Skeletal muscle satellite cell (primary cell): ENCODE data around the gene FCRL4. TPM values are rescaled to one million over a fixed set of nuclear protein-coding genes. Genes with fewer than 3 reads are reported as not detected.

Experiments
- H3K27me3 ChIP-seq: 2 replicates; pipeline ENCODE4 v1.7.0; 2013; ENCODE audit warnings: low read length; ENCODE audit not compliant: control insufficient read depth, insufficient read depth
- H3K36me3 ChIP-seq: 2 replicates; pipeline ENCODE4 v1.7.0; 2013; ENCODE audit warnings: mild to moderate bottlenecking, control low read depth, low read length; ENCODE audit not compliant: insufficient read depth
- H3K4me1 ChIP-seq: 2 replicates; pipeline ENCODE4 v1.7.0; 2013; ENCODE audit warnings: low read length; ENCODE audit not compliant: control insufficient read depth, insufficient read depth
- H3K4me2 ChIP-seq: 2 replicates; pipeline ENCODE4 v1.7.0; 2013; ENCODE audit warnings: mild to moderate bottlenecking, low read length
- H3K4me3 ChIP-seq: 2 replicates; pipeline ENCODE4 v1.7.0; 2013; ENCODE audit warnings: low read length
- H3K9ac ChIP-seq: 2 replicates; pipeline ENCODE4 v1.7.0; 2013; ENCODE audit warnings: mild to moderate bottlenecking, low read depth, low read length, moderate library complexity
- H3K9me3 ChIP-seq: replicated peaks from 2 replicates; pipeline ENCODE4 v1.7.0; 2013; ENCODE audit warnings: mild to moderate bottlenecking, control low read depth, low read length
- total RNA-seq: library from RNA; depleted of rRNA; stranded (reverse); fragments of >200 nt; gene quantifications from 2 replicates; pipeline ENCODE4 v1.2.3, GENCODE V29; 2012; rRNA removed

FCRL4 gene
- total RNA-seq, result not detected in 2 replicates

DNA sequence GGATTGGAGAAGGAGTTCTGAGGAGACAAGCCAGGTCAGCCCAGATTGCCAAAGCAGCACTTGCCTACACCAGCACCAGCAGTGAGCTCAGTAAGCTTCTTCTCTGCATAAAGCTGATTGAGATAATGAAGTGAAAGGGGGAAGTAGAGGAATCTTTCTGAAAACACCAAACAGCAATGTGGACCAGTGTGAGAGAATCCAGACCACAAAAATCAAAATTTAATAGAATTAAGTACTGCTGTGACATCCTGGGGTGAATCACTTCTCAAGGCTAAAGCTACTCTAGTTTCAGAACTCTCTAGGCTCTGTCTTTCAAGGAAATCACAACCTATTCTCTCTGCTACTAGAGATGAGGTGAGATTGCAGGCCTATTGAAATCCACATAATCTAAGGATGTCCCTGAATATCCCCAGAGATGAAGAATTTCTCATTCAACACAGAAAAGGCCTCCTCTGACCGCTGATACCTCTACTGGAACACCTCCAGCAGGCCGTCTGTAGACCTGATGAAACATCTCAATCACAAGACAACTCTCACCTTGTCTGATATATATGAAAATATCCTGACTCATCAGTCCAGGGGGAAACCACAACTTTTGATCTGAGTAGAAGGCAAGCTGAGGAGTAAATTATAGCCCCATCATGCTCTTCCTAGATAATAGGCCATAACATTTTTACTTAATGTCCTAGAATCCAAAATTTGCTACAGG lies at the start of gene FCRL4:
FCRL4 (minus strand) TSS at position 127 of the 709 bp plus-strand sequence. CDS start 141 bp downstream, outside the sequence.
- Histone ChIP-seq H3K4me3 (no peak within 1 kb of the TSS), H3K4me2 (no peak within 1 kb of the TSS), H3K36me3 (no peaks in the 10 kb centered on the region), H3K9me3 (no peaks in the 10 kb centered on the region), H3K27me3 (no peaks in the 10 kb centered on the region), H3K4me1 (no peaks in the 10 kb centered on the region), H3K9ac (no peak within 1 kb of the TSS)

DNA sequence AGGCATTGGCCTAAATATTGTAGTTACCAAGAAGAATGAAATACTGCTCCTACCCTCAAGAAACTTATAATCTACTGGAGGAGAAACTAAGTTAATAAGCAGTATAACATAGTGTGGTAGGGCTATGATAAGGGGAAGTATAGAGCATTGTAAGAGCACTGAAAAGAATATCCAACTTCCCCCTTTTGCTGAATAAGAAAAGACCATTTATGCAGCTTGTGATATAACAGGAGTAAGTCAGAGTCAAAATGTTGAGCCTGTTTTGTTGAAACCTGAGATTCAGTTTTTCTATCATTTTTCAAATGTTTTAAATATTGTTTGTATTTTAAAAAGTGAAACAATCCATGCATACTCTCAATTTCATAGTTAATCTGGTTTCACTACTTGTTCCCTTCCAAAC lies 48.3 kb upstream of the FCRL4 start:
- no peaks in the 10 kb centered on the region for H3K4me1 ChIP-seq

DNA sequence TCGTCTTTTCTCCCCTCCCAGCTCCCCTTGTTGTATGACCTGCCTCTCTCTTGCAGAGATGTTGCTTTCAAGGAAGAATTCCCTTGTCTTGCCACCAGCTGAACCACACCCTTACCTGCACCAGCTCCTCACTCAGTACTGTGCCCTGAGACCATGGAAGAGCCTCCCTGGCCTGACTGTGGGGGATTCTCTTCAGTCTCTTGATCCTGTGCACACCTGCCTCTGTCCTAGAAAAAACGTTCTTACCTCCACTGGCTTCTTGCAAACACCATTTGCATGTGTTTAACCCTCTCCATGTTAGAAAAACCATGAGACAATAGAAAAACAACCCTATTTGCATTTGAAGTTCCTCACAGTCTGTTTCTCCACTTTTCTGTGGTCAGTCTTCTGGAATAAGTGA lies 43.3 kb upstream of the FCRL4 start:
- Histone ChIP-seq H3K27me3 (no peaks in the 10 kb centered on the region), H3K36me3 (no peaks in the 10 kb centered on the region), H3K4me1 (no peaks in the 10 kb centered on the region), H3K4me3 (no peak overlapping the region), H3K9me3 (no peaks in the 10 kb centered on the region), H3K4me2 (no peak overlapping the region), H3K9ac (no peak overlapping the region)

More for the DNA sequence above, 48.3 kb upstream of the FCRL4 start:
- Histone ChIP-seq H3K4me3 (no peak overlapping the region), H3K36me3 (no peaks in the 10 kb centered on the region), H3K9ac (no peak overlapping the region), H3K27me3 (no peaks in the 10 kb centered on the region), H3K4me2 (no peak overlapping the region), H3K9me3 (no peaks in the 10 kb centered on the region)

DNA sequence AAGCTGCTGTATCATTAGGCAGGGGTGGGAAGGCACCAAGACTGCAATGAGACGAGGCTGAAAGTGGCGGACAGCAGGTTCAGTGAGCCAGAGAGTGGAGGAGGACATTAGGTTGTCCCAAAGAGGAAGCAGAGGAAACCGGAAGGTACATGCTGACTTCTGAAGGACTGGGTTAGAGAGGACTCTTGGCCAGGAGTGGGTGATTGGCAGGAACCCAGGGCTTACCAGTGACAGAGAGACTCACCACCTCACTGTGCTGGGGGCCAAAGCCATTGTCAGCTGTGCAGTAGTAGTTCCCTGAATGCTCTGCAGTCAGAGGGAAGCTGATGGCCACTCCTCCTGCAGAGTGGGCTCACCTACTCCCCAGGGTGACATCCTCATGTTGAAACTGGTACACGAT lies 41.9 kb upstream of the FCRL4 start:
- Histone ChIP-seq H3K4me2 (no peak overlapping the region), H3K36me3 (no peaks in the 10 kb centered on the region), H3K9me3 (no peaks in the 10 kb centered on the region), H3K9ac (no peak overlapping the region), H3K4me1 (no peaks in the 10 kb centered on the region), H3K27me3 (no peaks in the 10 kb centered on the region), H3K4me3 (no peak overlapping the region)

DNA sequence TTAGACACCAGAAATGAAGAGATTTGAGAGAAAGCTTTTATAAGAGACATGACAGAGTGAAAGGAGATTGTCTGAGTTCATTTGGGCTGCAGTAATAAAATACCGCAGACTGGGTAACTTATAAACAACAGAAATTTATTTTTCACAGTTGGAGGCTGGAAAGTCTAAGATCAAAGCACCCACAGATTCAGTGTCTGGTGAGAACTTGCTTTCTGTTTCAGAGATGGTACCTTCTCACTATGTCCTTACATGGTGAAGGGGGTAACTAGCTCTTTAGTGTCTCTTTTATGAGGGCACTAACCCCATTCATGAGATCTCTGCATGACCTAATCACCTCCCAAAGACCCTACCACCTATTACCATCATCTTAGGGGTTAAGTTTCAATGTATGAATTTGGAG lies 30.9 kb upstream of the FCRL4 start:
- no peaks in the 10 kb centered on the region for H3K27me3 ChIP-seq
- no peak overlapping the region for H3K4me3 ChIP-seq
- no peak overlapping the region for H3K9ac ChIP-seq
- H3K4me2 ChIP-seq, result no peak overlapping the region
- no peaks in the 10 kb centered on the region for H3K9me3 ChIP-seq
- H3K36me3 ChIP-seq, result no peaks in the 10 kb centered on the region
- no peaks in the 10 kb centered on the region for H3K4me1 ChIP-seq

DNA sequence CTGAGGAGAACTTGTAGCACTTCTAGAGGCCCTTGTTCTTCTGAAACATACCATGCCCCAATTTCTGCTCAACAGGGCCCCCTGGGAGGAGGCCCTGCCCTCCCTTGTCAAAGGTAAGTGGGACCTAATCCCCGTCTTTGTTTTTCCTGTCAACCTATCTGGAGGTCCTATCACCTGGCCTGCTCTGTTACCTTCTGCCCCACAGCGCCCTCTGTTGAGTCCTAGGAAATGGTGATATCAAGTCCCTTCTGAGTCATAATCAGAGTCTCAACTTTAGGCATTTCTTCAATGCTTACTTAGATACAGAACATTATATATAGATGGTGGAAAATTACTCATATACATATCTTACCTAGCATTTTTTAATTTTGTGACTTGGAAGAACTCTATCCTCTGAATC lies 28.2 kb upstream of the FCRL4 start:
- H3K9me3 ChIP-seq, result no peaks in the 10 kb centered on the region
- no peak overlapping the region for H3K4me3 ChIP-seq
- H3K9ac ChIP-seq, result no peak overlapping the region
- no peak overlapping the region for H3K4me2 ChIP-seq
- H3K27me3 ChIP-seq, result no peaks in the 10 kb centered on the region
- H3K36me3 ChIP-seq, result no peaks in the 10 kb centered on the region
- no peaks in the 10 kb centered on the region for H3K4me1 ChIP-seq

DNA sequence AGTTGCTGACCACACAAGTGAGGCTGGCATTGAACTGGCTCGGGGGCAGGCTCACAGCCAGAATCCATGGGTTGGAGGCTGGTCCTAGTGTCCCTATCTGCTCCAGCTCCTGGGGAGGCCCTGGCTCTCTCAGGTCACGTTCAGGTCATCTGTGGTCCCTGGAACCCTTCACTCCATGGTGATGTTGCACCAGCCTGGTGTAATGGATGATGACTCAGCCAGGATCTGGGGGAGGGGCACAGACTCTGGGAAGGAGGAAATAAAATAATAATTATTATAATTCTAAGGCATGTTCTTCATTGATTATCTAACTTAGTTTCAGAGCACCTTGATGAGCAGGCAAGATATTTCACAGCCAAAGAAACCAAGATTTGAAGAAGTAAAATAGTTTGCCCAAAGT lies 26.6 kb upstream of the FCRL4 start:
- H3K9me3 ChIP-seq, result no peaks in the 10 kb centered on the region
- H3K36me3 ChIP-seq, result no peaks in the 10 kb centered on the region
- no peak overlapping the region for H3K4me2 ChIP-seq
- H3K4me3 ChIP-seq, result no peak overlapping the region
- no peak overlapping the region for H3K9ac ChIP-seq
- H3K27me3 ChIP-seq, result no peaks in the 10 kb centered on the region
- no peaks in the 10 kb centered on the region for H3K4me1 ChIP-seq

DNA sequence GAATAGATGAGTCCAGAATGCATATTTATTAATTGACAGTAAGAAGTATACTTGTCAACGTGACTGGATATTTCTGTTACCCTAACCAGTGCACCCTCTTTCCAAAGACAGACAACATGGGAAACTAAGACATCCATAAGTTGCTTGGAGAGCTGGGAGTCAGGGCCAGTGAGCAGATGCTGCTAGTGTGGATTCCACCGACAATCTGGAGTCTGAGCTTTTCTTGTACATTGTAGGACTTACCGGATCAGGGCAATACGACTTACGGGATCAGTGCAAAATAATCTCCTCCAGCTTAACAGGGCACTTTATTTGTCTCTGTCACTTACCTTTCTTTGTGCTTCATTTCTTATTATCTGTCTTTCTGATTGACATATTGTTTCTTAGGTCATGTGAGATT lies 24.6 kb upstream of the FCRL4 start:
- Histone ChIP-seq H3K4me3 (no peak overlapping the region), H3K36me3 (no peaks in the 10 kb centered on the region), H3K9me3 (no peaks in the 10 kb centered on the region), H3K4me1 (no peaks in the 10 kb centered on the region), H3K9ac (no peak overlapping the region), H3K4me2 (no peak overlapping the region), H3K27me3 (no peaks in the 10 kb centered on the region)

DNA sequence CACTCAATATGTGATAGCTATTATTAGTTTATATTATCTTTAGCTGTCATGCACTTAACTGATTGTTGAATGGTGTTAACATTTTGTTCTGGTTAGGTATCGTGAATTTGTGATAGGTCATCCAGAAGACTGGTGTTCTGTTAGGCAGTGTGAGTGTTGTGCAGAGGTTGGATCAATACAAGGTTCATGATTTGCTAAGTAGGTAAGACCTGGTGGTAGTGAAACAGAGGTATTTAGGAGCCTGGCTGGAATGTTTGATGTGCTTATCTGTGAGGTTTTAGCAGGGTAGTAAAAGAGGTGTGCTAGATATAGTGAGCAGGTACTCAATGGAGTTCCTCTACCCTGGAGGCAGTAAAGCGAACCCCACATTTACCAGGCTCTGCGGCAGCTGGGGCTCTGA lies 20.3 kb upstream of the FCRL4 start:
- H3K36me3 ChIP-seq, result no peaks in the 10 kb centered on the region
- H3K4me1 ChIP-seq, result no peaks in the 10 kb centered on the region
- no peaks in the 10 kb centered on the region for H3K9me3 ChIP-seq
- no peak overlapping the region for H3K9ac ChIP-seq
- no peaks in the 10 kb centered on the region for H3K27me3 ChIP-seq
- H3K4me2 ChIP-seq, result no peak overlapping the region
- H3K4me3 ChIP-seq, result no peak overlapping the region

DNA sequence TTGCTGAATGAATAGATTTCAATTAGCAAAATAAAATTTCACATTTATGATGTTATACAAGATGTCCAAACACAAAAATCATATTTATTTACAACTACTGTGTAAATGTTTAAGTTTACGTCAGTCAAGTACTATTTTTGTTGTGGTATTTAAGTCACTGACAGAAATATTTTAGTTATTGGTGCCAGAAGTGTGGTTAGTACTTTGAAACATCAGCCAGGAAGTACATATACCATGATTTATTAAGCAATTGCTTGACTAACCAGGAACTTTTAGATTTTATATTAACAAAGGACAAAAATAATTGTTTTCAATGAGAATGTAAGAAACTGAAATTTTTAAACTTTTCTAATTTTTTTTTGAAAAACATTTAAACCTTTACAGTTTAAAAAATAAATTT lies 2.4 kb upstream of the FCRL4 start:
- Histone ChIP-seq H3K9ac (no peak overlapping the region), H3K4me3 (no peak overlapping the region), H3K27me3 (no peaks in the 10 kb centered on the region), H3K9me3 (no peaks in the 10 kb centered on the region), H3K36me3 (no peaks in the 10 kb centered on the region), H3K4me2 (no peak overlapping the region), H3K4me1 (no peaks in the 10 kb centered on the region)

DNA sequence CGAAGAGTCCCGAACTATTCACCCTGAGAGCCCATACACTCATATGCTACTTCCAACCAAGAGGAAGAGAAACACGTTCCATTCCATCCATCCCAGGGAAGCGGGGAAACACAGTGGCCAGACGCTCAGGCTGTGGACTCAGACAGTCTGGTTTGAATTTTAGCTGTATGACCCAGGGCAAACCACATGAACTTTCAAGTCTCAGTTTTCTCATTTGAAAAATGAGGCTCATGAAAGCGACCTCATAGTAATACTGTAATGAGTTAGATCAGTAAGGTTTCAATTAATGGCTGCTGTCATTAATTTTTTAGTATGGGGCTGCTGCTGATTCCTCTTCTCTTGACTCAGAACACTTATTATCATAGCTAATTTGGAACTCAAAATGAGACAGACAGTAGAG lies 1.5 kb downstream of the FCRL4 start:
- H3K4me1 ChIP-seq, result no peaks in the 10 kb centered on the region
- H3K36me3 ChIP-seq, result no peaks in the 10 kb centered on the region
- no peaks in the 10 kb centered on the region for H3K9me3 ChIP-seq
- no peak overlapping the region for H3K4me2 ChIP-seq
- H3K27me3 ChIP-seq, result no peaks in the 10 kb centered on the region
- no peak overlapping the region for H3K9ac ChIP-seq
- H3K4me3 ChIP-seq, result no peak overlapping the region

DNA sequence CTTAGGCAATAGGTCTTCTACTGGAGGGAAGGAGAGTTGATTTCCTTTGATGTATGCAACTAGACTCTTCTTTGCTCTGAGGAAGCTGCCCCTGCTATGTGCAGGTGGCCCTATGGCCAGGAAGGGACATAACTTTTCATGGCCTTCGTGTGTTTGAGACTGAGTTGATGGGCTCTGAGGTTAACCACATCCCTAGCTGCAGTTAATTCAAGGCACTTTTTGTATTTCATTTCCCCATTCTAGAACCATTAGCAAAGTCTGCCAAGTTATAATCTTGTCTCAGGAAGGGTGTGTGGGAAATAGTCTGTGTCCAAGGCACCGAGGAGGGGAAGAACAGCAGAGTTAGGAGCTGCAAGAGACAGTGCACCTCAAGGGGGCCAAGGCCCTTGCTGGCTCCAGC lies 2.5 kb downstream of the FCRL4 start:
- H3K4me1 ChIP-seq, result no peaks in the 10 kb centered on the region
- no peaks in the 10 kb centered on the region for H3K27me3 ChIP-seq
- H3K36me3 ChIP-seq, result no peaks in the 10 kb centered on the region

More for the DNA sequence above, 2.5 kb downstream of the FCRL4 start:
- Histone ChIP-seq H3K4me2 (no peak overlapping the region), H3K9me3 (no peaks in the 10 kb centered on the region), H3K4me3 (no peak overlapping the region), H3K9ac (no peak overlapping the region)
